Suprapubic skin (tissue), 4 donors: ENCODE results near the gene EPHB1.

Source experiments
- POLR2A ChIP-seq, 2 donors: fragments of 450-650 bp; IDR thresholded peaks; one replicate each; pipeline ENCODE4 v1.6.1; 2017; ENCODE audit warnings: antibody characterized with exemption in 2 of 2, mild to moderate bottlenecking in 2 of 2, moderate library complexity in 2 of 2
- POLR2AphosphoS5 ChIP-seq, 3 donors: sonication (generic); formaldehyde crosslinking; IDR thresholded peaks; one replicate each; pipeline ENCODE4 v1.6.1; 2017; ENCODE audit warnings: antibody characterized with exemption in 3 of 3
- TF ChIP-seq, protein P1 (sequence below), 2 donors: fragments of 200-600 bp in 1 of 2; fragments of 450-650 bp in 1 of 2; sonication (generic) in 1 of 2; IDR thresholded peaks; one replicate each; pipeline ENCODE4 v1.5.1; 2016 to 2019; ENCODE audit warnings: antibody characterized with exemption in 2 of 2, mild to moderate bottlenecking in 1 of 2, moderate library complexity in 1 of 2

- no peak for TF ChIP-seq POLR2AphosphoS5 (IDR thresholded peaks at IDR 0.05)
- TF ChIP-seq POLR2A (IDR thresholded peaks at IDR 0.05): no peak
- TF ChIP-seq, protein P1, sequence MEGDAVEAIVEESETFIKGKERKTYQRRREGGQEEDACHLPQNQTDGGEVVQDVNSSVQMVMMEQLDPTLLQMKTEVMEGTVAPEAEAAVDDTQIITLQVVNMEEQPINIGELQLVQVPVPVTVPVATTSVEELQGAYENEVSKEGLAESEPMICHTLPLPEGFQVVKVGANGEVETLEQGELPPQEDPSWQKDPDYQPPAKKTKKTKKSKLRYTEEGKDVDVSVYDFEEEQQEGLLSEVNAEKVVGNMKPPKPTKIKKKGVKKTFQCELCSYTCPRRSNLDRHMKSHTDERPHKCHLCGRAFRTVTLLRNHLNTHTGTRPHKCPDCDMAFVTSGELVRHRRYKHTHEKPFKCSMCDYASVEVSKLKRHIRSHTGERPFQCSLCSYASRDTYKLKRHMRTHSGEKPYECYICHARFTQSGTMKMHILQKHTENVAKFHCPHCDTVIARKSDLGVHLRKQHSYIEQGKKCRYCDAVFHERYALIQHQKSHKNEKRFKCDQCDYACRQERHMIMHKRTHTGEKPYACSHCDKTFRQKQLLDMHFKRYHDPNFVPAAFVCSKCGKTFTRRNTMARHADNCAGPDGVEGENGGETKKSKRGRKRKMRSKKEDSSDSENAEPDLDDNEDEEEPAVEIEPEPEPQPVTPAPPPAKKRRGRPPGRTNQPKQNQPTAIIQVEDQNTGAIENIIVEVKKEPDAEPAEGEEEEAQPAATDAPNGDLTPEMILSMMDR (IDR thresholded peaks at IDR 0.05): no peak
These were observed 101.1 kb downstream of the EPHB1 start for GRCh38 chr3:134896141-134896540.
